Measurements from ENCODE around the gene NR4A3. TPM values are rescaled to one million over a fixed set of nuclear protein-coding genes. Genes with fewer than 3 reads are reported as not detected.

The NR4A3 gene
- polyA plus RNA-seq, 2 of the 4 experiments (the other 2 are of a cell fraction): 1.6 to 2.0 TPM

DNA sequence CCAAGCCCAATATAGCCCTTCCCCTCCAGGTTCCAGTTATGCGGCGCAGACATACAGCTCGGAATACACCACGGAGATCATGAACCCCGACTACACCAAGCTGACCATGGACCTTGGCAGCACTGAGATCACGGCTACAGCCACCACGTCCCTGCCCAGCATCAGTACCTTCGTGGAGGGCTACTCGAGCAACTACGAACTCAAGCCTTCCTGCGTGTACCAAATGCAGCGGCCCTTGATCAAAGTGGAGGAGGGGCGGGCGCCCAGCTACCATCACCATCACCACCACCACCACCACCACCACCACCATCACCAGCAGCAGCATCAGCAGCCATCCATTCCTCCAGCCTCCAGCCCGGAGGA is 6.3 kb downstream of the NR4A3 start (continued):
- TF ChIP-seq, protein P1, sequence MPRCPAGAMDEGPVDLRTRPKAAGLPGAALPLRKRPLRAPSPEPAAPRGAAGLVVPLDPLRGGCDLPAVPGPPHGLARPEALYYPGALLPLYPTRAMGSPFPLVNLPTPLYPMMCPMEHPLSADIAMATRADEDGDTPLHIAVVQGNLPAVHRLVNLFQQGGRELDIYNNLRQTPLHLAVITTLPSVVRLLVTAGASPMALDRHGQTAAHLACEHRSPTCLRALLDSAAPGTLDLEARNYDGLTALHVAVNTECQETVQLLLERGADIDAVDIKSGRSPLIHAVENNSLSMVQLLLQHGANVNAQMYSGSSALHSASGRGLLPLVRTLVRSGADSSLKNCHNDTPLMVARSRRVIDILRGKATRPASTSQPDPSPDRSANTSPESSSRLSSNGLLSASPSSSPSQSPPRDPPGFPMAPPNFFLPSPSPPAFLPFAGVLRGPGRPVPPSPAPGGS (IDR thresholded peaks at IDR 0.05): no peak
- TF ChIP-seq FOXS1 (CRISPR knock-in tag; IDR thresholded peaks at IDR 0.05) (no peak), HEYL (CRISPR knock-in tag; IDR thresholded peaks at IDR 0.05) (no peak), HOXA7 (CRISPR knock-in tag; IDR thresholded peaks at IDR 0.05) (no peak)
- TF ChIP-seq, protein P2, sequence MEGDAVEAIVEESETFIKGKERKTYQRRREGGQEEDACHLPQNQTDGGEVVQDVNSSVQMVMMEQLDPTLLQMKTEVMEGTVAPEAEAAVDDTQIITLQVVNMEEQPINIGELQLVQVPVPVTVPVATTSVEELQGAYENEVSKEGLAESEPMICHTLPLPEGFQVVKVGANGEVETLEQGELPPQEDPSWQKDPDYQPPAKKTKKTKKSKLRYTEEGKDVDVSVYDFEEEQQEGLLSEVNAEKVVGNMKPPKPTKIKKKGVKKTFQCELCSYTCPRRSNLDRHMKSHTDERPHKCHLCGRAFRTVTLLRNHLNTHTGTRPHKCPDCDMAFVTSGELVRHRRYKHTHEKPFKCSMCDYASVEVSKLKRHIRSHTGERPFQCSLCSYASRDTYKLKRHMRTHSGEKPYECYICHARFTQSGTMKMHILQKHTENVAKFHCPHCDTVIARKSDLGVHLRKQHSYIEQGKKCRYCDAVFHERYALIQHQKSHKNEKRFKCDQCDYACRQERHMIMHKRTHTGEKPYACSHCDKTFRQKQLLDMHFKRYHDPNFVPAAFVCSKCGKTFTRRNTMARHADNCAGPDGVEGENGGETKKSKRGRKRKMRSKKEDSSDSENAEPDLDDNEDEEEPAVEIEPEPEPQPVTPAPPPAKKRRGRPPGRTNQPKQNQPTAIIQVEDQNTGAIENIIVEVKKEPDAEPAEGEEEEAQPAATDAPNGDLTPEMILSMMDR (IDR thresholded peaks at IDR 0.05): no peak
- TF ChIP-seq, protein P3, sequence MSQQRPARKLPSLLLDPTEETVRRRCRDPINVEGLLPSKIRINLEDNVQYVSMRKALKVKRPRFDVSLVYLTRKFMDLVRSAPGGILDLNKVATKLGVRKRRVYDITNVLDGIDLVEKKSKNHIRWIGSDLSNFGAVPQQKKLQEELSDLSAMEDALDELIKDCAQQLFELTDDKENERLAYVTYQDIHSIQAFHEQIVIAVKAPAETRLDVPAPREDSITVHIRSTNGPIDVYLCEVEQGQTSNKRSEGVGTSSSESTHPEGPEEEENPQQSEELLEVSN (IDR thresholded peaks at IDR 0.05; ENCODE audit: borderline replicate concordance, low read depth): no peak

DNA sequence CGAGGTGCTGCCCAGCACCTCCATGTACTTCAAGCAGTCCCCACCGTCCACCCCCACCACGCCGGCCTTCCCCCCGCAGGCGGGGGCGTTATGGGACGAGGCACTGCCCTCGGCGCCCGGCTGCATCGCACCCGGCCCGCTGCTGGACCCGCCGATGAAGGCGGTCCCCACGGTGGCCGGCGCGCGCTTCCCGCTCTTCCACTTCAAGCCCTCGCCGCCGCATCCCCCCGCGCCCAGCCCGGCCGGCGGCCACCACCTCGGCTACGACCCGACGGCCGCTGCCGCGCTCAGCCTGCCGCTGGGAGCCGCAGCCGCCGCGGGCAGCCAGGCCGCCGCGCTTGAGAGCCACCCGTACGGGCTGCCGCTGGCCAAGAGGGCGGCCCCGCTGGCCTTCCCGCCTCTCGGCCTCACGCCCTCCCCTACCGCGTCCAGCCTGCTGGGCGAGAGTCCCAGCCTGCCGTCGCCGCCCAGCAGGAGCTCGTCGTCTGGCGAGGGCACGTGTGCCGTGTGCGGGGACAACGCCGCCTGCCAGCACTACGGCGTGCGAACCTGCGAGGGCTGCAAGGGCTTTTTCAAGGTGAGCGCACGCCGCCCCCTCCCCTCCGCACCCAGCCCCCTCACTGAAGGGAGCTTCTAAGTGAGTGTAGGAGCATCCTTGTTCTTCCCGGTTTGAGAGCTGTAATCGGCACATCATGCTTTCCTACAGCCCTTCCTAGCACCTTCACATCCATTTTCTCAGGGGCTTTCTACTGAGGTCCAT is 6.9 kb downstream of the NR4A3 start:
- ChIA-PET POLR2A (no interaction called here), CTCF (interaction anchor here (1.3 kb wide), 1 partner anchor 14 kb away, joined by 5 read pairs; no protein-coding TSS in a partner anchor)
- no peak for DNase-seq (ENCODE audit: low read depth in 1 of 2, low spot score in 1 of 2)
- Histone ChIP-seq H3K9me3 (no peaks in the 10 kb centered on the region), H3K4me3 (no peak overlapping the region), H3K27ac (no peak overlapping the region), H3K4me1 (peaks cover 5% of the 10 kb centered on the region; the same call in 1 of the 3 replicates), H3K4me2 (no peak overlapping the region)
- FAIRE-seq: no peak
- TF ChIP-seq CHD2 (IDR thresholded peaks at IDR 0.05; ENCODE audit: low read length, partially characterized antibody) (no peak), ESRRA (IDR thresholded peaks at IDR 0.05; ENCODE audit: borderline replicate concordance, low read length) (no peak)
- TF ChIP-seq, protein P4, sequence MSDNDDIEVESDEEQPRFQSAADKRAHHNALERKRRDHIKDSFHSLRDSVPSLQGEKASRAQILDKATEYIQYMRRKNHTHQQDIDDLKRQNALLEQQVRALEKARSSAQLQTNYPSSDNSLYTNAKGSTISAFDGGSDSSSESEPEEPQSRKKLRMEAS (IDR thresholded peaks at IDR 0.05): no peak
- TF ChIP-seq, protein P5, sequence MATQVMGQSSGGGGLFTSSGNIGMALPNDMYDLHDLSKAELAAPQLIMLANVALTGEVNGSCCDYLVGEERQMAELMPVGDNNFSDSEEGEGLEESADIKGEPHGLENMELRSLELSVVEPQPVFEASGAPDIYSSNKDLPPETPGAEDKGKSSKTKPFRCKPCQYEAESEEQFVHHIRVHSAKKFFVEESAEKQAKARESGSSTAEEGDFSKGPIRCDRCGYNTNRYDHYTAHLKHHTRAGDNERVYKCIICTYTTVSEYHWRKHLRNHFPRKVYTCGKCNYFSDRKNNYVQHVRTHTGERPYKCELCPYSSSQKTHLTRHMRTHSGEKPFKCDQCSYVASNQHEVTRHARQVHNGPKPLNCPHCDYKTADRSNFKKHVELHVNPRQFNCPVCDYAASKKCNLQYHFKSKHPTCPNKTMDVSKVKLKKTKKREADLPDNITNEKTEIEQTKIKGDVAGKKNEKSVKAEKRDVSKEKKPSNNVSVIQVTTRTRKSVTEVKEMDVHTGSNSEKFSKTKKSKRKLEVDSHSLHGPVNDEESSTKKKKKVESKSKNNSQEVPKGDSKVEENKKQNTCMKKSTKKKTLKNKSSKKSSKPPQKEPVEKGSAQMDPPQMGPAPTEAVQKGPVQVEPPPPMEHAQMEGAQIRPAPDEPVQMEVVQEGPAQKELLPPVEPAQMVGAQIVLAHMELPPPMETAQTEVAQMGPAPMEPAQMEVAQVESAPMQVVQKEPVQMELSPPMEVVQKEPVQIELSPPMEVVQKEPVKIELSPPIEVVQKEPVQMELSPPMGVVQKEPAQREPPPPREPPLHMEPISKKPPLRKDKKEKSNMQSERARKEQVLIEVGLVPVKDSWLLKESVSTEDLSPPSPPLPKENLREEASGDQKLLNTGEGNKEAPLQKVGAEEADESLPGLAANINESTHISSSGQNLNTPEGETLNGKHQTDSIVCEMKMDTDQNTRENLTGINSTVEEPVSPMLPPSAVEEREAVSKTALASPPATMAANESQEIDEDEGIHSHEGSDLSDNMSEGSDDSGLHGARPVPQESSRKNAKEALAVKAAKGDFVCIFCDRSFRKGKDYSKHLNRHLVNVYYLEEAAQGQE (IDR thresholded peaks at IDR 0.05): no peak
- no peak for ATAC-seq
- WGBS (ENCODE audit: missing lambda C conversion rate): 95% methylated on average over 55 of the region's 78 CpGs

DNA sequence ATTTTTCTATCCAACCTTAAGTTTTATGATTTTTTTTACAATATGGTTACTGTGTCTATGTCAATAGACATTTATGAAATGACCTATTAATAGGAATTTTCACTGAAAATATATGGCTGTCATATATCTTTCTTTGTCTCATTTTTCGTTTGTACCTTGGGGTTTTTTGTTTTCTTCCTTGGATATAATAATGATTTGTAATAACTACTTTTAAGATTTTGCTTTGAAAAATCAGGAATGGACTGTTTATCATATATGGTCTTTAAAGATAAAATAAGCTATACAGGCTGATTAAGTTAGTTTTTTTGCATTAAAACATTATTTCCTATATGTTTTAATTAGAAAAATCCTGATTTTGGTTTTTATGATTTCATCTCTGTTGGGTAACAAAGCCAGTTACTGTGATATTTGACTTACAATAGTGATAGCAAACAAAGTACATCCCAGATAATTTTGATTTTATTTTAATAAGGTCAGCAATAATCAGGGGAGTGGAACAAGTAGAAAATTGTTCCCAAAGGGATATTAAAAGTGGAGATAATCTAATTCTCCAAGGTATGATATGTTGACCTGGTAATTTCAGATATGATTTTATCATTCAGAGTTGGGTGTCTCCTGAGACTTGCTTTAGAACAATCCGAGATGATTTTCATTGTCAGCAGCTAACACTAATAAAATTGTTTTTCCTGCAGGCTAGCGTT is 10.3 kb downstream of the NR4A3 start:
- ChIA-PET POLR2A (no interaction called here), CTCF (interaction anchor here (1.0 kb wide), 1 partner anchor 26 kb away, joined by 3 read pairs; no protein-coding TSS in a partner anchor)
- FAIRE-seq: no peak
- Histone ChIP-seq H3K4me1 (no peaks in the 10 kb centered on the region), H3K4me3 (no peak overlapping the region), H3K4me2 (no peak overlapping the region), H3K9me3 (no peaks in the 10 kb centered on the region), H3K27ac (no peak overlapping the region)
- DNase-seq (ENCODE audit: low read depth in 1 of 2, low spot score in 1 of 2): no peak
- no peak for TF ChIP-seq FOSL2 (IDR thresholded peaks at IDR 0.05)
- TF ChIP-seq FOSL2 (CRISPR knock-in tag; IDR thresholded peaks at IDR 0.05): no peak
- no peak for TF ChIP-seq RNF2 (IDR thresholded peaks at IDR 0.05; ENCODE audit: borderline replicate concordance, low read depth)
- no peak for TF ChIP-seq HDAC2 (IDR thresholded peaks at IDR 0.05)
- no peak for TF ChIP-seq CHD4 (IDR thresholded peaks at IDR 0.05; ENCODE audit: borderline replicate concordance)
- no peak for TF ChIP-seq HOXB13 (CRISPR knock-in tag; IDR thresholded peaks at IDR 0.05; ENCODE audit: low read depth)
- no peak for TF ChIP-seq NR3C1 (IDR thresholded peaks at IDR 0.05)
- TF ChIP-seq JUN (IDR thresholded peaks at IDR 0.05): no peak
- no peak for TF ChIP-seq JUNB (IDR thresholded peaks at IDR 0.05)
- no peak for TF ChIP-seq CHD2 (IDR thresholded peaks at IDR 0.05; ENCODE audit: low read length, partially characterized antibody)
- no peak for TF ChIP-seq MAFK (IDR thresholded peaks at IDR 0.05; ENCODE audit: partially characterized antibody)
- TF ChIP-seq, protein P6, sequence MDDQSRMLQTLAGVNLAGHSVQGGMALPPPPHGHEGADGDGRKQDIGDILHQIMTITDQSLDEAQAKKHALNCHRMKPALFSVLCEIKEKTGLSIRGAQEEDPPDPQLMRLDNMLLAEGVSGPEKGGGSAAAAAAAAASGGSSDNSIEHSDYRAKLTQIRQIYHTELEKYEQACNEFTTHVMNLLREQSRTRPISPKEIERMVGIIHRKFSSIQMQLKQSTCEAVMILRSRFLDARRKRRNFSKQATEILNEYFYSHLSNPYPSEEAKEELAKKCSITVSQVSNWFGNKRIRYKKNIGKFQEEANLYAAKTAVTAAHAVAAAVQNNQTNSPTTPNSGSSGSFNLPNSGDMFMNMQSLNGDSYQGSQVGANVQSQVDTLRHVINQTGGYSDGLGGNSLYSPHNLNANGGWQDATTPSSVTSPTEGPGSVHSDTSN (IDR thresholded peaks at IDR 0.05): no peak
- TF ChIP-seq, protein P7, sequence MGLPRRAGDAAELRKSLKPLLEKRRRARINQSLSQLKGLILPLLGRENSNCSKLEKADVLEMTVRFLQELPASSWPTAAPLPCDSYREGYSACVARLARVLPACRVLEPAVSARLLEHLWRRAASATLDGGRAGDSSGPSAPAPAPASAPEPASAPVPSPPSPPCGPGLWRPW (IDR thresholded peaks at IDR 0.05): no peak
- no peak for TF ChIP-seq GATA3 (IDR thresholded peaks at IDR 0.05; ENCODE audit: borderline replicate concordance)
- TF ChIP-seq BHLHE40 (IDR thresholded peaks at IDR 0.05; ENCODE audit: low read depth, low read length): no peak
- WGBS (ENCODE audit: missing lambda C conversion rate): 54% methylated on average over 3 of the region's 3 CpGs
- no peak for ATAC-seq
